ENCODE data around the gene TMEM132A.

The TMEM132A gene

GRCh38 chr11:60924110-60924905 is at the start of gene TMEM132A:
TMEM132A (plus strand) TSS chr11:60924460; CDS start chr11:60924634, 174 bp downstream.
- DNase-seq (ENCODE audit: low spot score) = peak; percentile 87

GRCh38 chr11:60875366-60876167 is 48.7 kb upstream of the TMEM132A start:
- no peak for DNase-seq (ENCODE audit: low spot score)

GRCh38 chr11:60876168-60876485 is 48.1 kb upstream of the TMEM132A start:
- DNase-seq (ENCODE audit: low spot score) = no peak

GRCh38 chr11:60878245-60879101 is 45.8 kb upstream of the TMEM132A start:
- DNase-seq (ENCODE audit: low spot score) = no peak

- DNase-seq (ENCODE audit: low spot score) = no peak
These were observed 45.2 kb upstream of the TMEM132A start for GRCh38 chr11:60879104-60879503.

- no peak for DNase-seq (ENCODE audit: low spot score)
These were observed 44.2 kb upstream of the TMEM132A start for GRCh38 chr11:60879971-60880588.

- DNase-seq (ENCODE audit: low spot score) = no peak
These were observed 43.5 kb upstream of the TMEM132A start for GRCh38 chr11:60880643-60881282.

- peak; percentile 59 for DNase-seq (ENCODE audit: low spot score)
These were observed 36.7 kb upstream of the TMEM132A start for GRCh38 chr11:60887556-60887955.

- DNase-seq (ENCODE audit: low spot score) = no peak
These were observed 34.4 kb upstream of the TMEM132A start for GRCh38 chr11:60889869-60890311.

GRCh38 chr11:60890696-60891095 is 33.6 kb upstream of the TMEM132A start:
- no peak for DNase-seq (ENCODE audit: low spot score)

- no peak for DNase-seq (ENCODE audit: low spot score)
These were observed 33.0 kb upstream of the TMEM132A start for GRCh38 chr11:60891103-60891741.

GRCh38 chr11:60895687-60896086 is 28.6 kb upstream of the TMEM132A start:
- DNase-seq (ENCODE audit: low spot score) = no peak

GRCh38 chr11:60897496-60897895 is 26.8 kb upstream of the TMEM132A start:
- no peak for DNase-seq (ENCODE audit: low spot score)

GRCh38 chr11:60899046-60899936 is 25.0 kb upstream of the TMEM132A start:
- DNase-seq (ENCODE audit: low spot score) = peak; percentile 77

- DNase-seq (ENCODE audit: low spot score) = no peak
These were observed 24.3 kb upstream of the TMEM132A start for GRCh38 chr11:60899977-60900376.

GRCh38 chr11:60900673-60901404 is 23.4 kb upstream of the TMEM132A start:
- DNase-seq (ENCODE audit: low spot score) = no peak

- DNase-seq (ENCODE audit: low spot score) = no peak
These were observed 21.6 kb upstream of the TMEM132A start for GRCh38 chr11:60902625-60903024.

GRCh38 chr11:60905047-60905446 is 19.2 kb upstream of the TMEM132A start:
- no peak for DNase-seq (ENCODE audit: low spot score)

GRCh38 chr11:60905551-60906113 is 18.6 kb upstream of the TMEM132A start:
- no peak for DNase-seq (ENCODE audit: low spot score)
